ENCODE data around the gene RAPGEF1. TPM values are rescaled to one million over a fixed set of nuclear protein-coding genes. Genes with fewer than 3 reads are reported as not detected.

Gene RAPGEF1
- total RNA-seq, 4 donors from 2014 or later: 37.5 to 89.0 (median 62.8) TPM

DNA sequence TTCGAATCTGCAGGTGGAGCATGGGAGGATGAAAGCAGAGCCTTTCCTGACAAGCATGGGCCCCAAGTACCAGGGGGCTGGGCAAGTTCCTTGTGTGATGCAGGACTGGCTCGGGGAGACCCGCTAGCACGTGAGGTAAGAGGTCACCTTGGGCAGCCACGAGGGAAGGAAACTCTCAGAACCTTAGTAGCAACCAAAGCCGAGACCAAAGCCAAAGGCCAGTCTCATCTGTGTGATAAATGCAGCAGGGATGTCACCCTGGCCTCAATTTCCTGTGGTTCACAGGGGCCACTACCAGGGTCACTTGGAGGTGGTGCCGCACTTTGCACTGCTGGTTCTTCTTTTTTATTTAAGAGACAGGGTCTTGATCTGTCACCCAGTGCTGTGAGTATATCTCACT lies 155.0 kb downstream of the RAPGEF1 start:
- TF ChIP-seq, protein P1, sequence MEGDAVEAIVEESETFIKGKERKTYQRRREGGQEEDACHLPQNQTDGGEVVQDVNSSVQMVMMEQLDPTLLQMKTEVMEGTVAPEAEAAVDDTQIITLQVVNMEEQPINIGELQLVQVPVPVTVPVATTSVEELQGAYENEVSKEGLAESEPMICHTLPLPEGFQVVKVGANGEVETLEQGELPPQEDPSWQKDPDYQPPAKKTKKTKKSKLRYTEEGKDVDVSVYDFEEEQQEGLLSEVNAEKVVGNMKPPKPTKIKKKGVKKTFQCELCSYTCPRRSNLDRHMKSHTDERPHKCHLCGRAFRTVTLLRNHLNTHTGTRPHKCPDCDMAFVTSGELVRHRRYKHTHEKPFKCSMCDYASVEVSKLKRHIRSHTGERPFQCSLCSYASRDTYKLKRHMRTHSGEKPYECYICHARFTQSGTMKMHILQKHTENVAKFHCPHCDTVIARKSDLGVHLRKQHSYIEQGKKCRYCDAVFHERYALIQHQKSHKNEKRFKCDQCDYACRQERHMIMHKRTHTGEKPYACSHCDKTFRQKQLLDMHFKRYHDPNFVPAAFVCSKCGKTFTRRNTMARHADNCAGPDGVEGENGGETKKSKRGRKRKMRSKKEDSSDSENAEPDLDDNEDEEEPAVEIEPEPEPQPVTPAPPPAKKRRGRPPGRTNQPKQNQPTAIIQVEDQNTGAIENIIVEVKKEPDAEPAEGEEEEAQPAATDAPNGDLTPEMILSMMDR (IDR thresholded peaks at IDR 0.05): no peak
- DNase-seq (ENCODE audit: low spot score) (no peak), ATAC-seq (ENCODE audit: low FRiP score) (no peak)

DNA sequence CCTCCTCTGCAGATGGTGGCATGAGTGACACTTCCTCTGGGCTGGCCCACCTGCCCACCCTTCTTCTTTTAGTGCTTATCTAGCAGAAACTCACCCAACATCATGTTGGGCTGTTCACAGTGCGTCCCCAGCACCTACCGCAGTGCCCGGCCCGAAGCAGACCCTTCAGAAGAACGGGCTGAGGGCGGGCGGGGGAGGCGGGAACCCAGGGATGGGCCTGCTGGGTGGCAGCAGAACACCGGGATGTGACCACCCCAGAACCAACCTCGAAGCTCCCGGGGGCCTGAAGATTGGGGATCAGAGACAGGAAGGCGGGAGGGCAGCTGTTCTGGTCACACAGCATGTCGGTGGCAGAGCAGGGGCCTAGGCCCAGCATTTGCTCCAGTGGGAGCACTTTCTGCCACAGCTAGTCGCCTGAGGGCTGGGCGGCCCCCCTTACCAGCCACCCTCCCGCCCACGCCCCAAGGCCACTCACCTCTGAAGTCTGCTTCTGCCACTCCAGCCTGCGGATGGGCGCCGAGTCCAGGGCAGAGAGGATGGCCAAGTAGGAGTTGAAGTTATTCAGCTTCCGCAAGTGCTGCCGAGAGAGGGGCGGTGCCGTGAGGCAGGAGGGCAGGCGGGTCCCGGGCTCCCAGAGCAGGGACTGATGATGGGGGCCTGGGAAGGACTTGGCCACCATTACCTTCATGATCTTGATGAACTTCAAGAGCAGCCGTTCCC lies 155.9 kb downstream of the RAPGEF1 start:
- TF ChIP-seq, protein P1 (IDR thresholded peaks at IDR 0.05): no peak
- ATAC-seq (ENCODE audit: low FRiP score) (no peak), DNase-seq (ENCODE audit: low spot score) (no peak)

DNA sequence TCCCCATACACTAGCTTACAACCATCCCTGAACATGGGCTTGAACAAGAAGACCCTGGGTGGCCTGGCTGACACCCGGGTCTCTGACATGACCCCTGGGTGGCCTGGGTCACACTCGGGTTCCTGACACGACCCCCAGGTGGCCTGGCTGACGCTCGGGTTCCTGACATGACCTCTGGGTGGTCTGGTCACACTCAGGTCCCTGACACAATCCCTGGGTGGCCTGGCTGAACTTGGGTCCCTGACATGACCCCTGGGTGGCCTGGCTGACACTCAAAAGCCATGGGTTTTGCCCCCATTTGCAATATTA lies 156.6 kb downstream of the RAPGEF1 start:
- TF ChIP-seq, protein P1 (IDR thresholded peaks at IDR 0.05): no peak
- DNase-seq (ENCODE audit: low spot score) (no peak), ATAC-seq (ENCODE audit: low FRiP score) (no peak)

DNA sequence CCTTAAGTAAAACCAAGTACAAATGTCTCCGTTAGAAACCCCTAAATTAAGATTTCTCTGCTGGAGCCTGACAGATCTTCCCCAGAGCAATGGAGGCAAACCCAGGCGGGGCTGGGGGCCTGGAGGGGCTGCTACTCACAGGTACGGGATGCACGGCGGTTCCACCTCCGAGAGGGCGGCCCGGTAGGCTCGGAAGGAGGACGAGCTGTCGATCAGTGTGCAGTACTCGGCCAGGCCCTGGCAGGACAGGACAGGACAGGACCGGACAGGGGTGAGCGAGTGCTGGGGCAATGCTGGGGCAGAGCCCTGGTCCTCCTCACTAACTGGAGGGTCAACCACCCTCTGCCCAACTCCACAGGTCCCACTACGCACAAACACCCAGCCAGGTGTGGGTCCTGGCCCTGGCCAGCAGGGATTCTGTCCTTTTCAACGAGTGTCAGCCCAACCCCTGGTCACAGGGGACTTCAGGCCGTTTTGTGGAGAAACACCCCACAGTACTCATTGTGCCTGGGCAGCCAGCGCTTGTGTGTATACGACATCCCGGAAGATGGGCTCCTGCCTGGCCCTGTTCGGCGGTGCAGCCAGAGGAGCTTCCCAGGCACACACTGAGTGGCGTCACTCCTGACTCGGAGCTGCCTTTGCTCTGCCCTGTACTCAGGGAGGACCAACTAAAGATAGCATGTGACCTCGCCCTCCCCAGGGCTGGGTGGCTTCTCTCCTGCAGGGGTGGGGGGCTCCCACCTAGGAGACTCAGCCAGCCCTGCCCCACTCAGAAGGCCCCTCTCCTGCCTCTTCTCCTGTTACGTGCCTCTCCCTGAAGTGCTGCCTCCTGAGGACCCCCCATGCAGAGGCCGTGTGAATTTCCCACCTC lies 157.2 kb downstream of the RAPGEF1 start:
- ATAC-seq (ENCODE audit: low FRiP score) (no peak), DNase-seq (ENCODE audit: low spot score) (no peak)
- TF ChIP-seq, protein P1 (IDR thresholded peaks at IDR 0.05): no peak

DNA sequence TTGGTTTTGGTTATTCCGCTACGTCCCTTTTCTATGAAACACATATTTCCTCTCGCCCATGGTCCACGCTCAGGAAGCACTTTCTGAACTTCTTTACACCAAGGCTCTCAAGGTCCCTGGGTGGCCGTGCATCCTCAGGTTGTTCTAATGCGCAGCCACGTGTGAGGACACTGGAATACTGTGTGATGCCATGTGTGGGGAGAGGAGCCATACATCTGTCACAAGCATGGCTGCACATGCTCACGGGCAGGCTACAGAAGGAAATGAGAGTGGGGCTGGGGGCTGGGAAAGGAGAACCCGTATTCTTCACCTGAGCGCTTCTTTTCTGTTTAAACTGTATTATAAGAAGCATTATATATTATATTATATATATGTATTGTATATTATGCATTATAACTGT lies 157.8 kb downstream of the RAPGEF1 start:
- no peak for DNase-seq (ENCODE audit: low spot score)
- TF ChIP-seq, protein P1 (IDR thresholded peaks at IDR 0.05): no peak
- ATAC-seq (ENCODE audit: low FRiP score): no peak

DNA sequence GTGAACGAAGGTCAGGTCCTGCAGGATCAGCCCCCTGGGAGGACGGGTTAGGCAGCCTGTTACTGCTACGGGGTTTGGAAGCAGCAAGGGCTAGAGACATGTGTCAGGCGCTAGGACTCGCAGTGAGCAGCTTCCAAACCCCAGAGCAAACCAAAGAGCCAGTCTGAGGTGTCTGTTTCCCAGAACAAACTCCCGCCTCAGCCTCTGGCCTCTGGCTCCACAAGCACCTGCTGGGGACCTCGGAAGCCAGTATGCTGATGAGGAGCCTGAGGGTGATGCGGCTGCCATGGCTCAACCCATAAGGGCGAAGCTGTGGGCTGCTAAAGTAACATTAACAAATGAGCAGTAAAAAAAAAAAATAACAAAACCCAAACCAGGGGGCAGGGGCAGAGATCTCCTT lies 159.5 kb downstream of the RAPGEF1 start:
- ATAC-seq (ENCODE audit: low FRiP score) (no peak), DNase-seq (ENCODE audit: low spot score) (no peak)
- TF ChIP-seq, protein P1 (IDR thresholded peaks at IDR 0.05): no peak
